T-cell (primary cell): ENCODE results near the gene HEATR9. TPM values are rescaled to one million over a fixed set of nuclear protein-coding genes. Genes with fewer than 3 reads are reported as not detected.

Experiments used
- total RNA-seq, 35 experiments: library from RNA in 6 of 35; stranded (reverse) in 6 of 35; fragments of 120-200 nt in 1 of 35; gene quantifications; one replicate each; pipeline versions ENCODE4 v1.2.1 to v1.2.4 and lab custom pipeline; 2013 to 2026

Gene HEATR9
- total RNA-seq, 5 donors from 2014 or later (not counting 1 experiment from before 2014, with no cell fraction given): 0.90 to 4.1 (median 1.5) TPM

Other genes starting within 250 kb of the HEATR9 start
- gene RASL10B, start 137.3 kb downstream of the HEATR9 start, total RNA-seq: under 1 TPM; 0.38 to 0.56 (median 0.39) TPM
- under 1 TPM in 4 of 5 donors, not detected in 1; 0.07 to 0.26 (median 0.21) TPM for gene GAS2L2, start 115.7 kb downstream of the HEATR9 start, total RNA-seq
- not detected for gene C17orf50, start 108.0 kb downstream of the HEATR9 start, total RNA-seq
- 10 to 100 TPM in 2 of 5 donors, 1 to 10 TPM in 3; 3.4 to 11.4 (median 6.9) TPM for gene MMP28, start 73.2 kb downstream of the HEATR9 start, total RNA-seq
- 100 to 1,000 TPM; 186 to 228 (median 201) TPM for gene TAF15, start 59.4 kb downstream of the HEATR9 start, total RNA-seq
- 100 to 1,000 TPM; 124 to 557 (median 298) TPM for gene CCL5, start 11.5 kb upstream of the HEATR9 start, total RNA-seq
- gene RDM1, start 61.9 kb upstream of the HEATR9 start, total RNA-seq: 1 to 10 TPM in 2 of 5 donors, under 1 TPM in 3; 0.40 to 1.5 (median 0.83) TPM
- gene LYZL6, start 74.8 kb upstream of the HEATR9 start, total RNA-seq: not detected
- not detected for gene CCL16, start 112.6 kb upstream of the HEATR9 start, total RNA-seq
- gene CCL14, start 117.8 kb upstream of the HEATR9 start, total RNA-seq: not detected
- not detected for gene CCL15, start 132.7 kb upstream of the HEATR9 start, total RNA-seq
- not detected for gene CCL23, start 149.1 kb upstream of the HEATR9 start, total RNA-seq
- gene CCL18, start 195.4 kb upstream of the HEATR9 start, total RNA-seq: not detected
- 1 to 10 TPM; 2.0 to 6.0 (median 4.8) TPM for gene CCL3, start 221.3 kb upstream of the HEATR9 start, total RNA-seq
- 10 to 100 TPM in 3 of 5 donors, 1 to 10 TPM in 2; 6.2 to 20.4 (median 16.1) TPM for gene CCL4, start 234.9 kb upstream of the HEATR9 start, total RNA-seq